B cell (primary cell): Measurements from ENCODE around the gene ZNF597. TPM values are rescaled to one million over a fixed set of nuclear protein-coding genes. Genes with fewer than 3 reads are reported as not detected.

Experiments
- ATAC-seq: fragments of 200-7000 bp; cut with Tn5 transposase; one replicate; pipeline ENCODE4 v1.10.0; 2021; ENCODE audit warnings: low read depth, mild to moderate bottlenecking, moderate number of reproducible peaks, moderate library complexity
- CTCF ChIA-PET: fragments of 350-600 bp; sonication (Branson Sonifier 250); formaldehyde crosslinking; loops from one replicate; lab custom pipeline; 2021; ENCODE audit warnings: antibody characterized with exemption, inconsistent platforms; lab: Charles Lee
- POLR2A ChIA-PET: fragments of 350-600 bp; sonication (Branson Sonifier 250); formaldehyde crosslinking; loops from one replicate; lab custom pipeline; 2021; ENCODE audit warnings: antibody characterized with exemption; lab: Charles Lee
- DNase-seq: peaks from one replicate; pipeline ENCODE4 v3.0.0; 2013
- H2AFZ ChIP-seq: 2 replicates; pipeline ENCODE4 v1.6.1; 2012; ENCODE audit warnings: mild to moderate bottlenecking, low read depth, low read length; ENCODE audit not compliant: insufficient read depth, poor library complexity, severe bottlenecking
- H3K27ac ChIP-seq, 2 donors: 1 replicate in 1 of 2; 2 replicates in 1 of 2; pipeline ENCODE4 v1.5.1; 2012 to 2013; ENCODE audit warnings: low read length in 2 of 2, mild to moderate bottlenecking in 2 of 2, moderate library complexity in 1 of 2
- H3K27me3 ChIP-seq, 4 experiments: fragments of 200-600 bp in 1 of 4; sonication (generic) in 1 of 4; replicated peaks in 1 of 4; 1 replicate in 2 of 4; 2 replicates in 2 of 4; pipeline versions ENCODE4 v1.6.1 to v1.7.0; 2013 to 2016; ENCODE audit warnings: low read length in 3 of 4, mild to moderate bottlenecking in 2 of 4, mixed read lengths in 1 of 4, moderate library complexity in 1 of 4; ENCODE audit not compliant: insufficient read depth in 4 of 4, control insufficient read depth in 3 of 4; ENCODE audit errors: control extremely low read depth in 1 of 4
- H3K36me3 ChIP-seq, 2 experiments: replicated peaks in 1 of 2; 1 replicate in 1 of 2; 2 replicates in 1 of 2; pipeline versions ENCODE4 v1.6.1 to v1.7.1; 2013; ENCODE audit warnings: low read length in 1 of 2; ENCODE audit not compliant: insufficient read depth in 2 of 2, control insufficient read depth in 1 of 2; ENCODE audit errors: control extremely low read depth in 1 of 2, extremely low read depth in 1 of 2
- H3K4me1 ChIP-seq, 2 donors: fragments of 200-600 bp in 1 of 2; sonication (generic) in 1 of 2; 1 replicate in 1 of 2; 2 replicates in 1 of 2; pipeline versions ENCODE4 v1.5.1 to v1.6.1; 2013 to 2017; ENCODE audit warnings: low read length in 2 of 2; ENCODE audit not compliant: control insufficient read depth in 2 of 2, insufficient read depth in 2 of 2
- H3K4me2 ChIP-seq: replicated peaks from 2 replicates; pipeline ENCODE3; 2012; ENCODE audit warnings: mild to moderate bottlenecking, low read depth, low read length; ENCODE audit not compliant: poor library complexity, severe bottlenecking
- H3K4me3 ChIP-seq, 5 experiments: fragments of 200-600 bp in 1 of 5; sonication (generic) in 1 of 5; 1 replicate in 3 of 5; 2 replicates in 2 of 5; pipeline versions ENCODE4 v1.5.1 to v1.7.0; 2011 to 2016; ENCODE audit warnings: low read length in 4 of 5, mild to moderate bottlenecking in 4 of 5, low read depth in 2 of 5, control low read depth in 1 of 5, moderate library complexity in 1 of 5; ENCODE audit not compliant: insufficient read depth in 1 of 5; ENCODE audit errors: control extremely low read depth in 1 of 5, extremely low read depth in 1 of 5
- H3K79me2 ChIP-seq: fragments of 200-600 bp; sonication (generic); one replicate; pipeline ENCODE4 v1.6.0; 2016; ENCODE audit warnings: low read length; ENCODE audit not compliant: control insufficient read depth, insufficient read depth
- H3K9ac ChIP-seq: fragments of 200-600 bp; sonication (generic); 2 replicates; pipeline ENCODE4 v1.6.1; 2017; ENCODE audit warnings: mild to moderate bottlenecking, low read length, moderate library complexity
- H3K9me3 ChIP-seq, 3 donors: one replicate each; pipeline versions ENCODE4 v1.6.1 to v1.7.1; 2013; ENCODE audit warnings: low read length in 2 of 3; ENCODE audit not compliant: control insufficient read depth in 2 of 3, insufficient read depth in 1 of 3; ENCODE audit errors: control extremely low read depth in 1 of 3
- H4K20me1 ChIP-seq: 2 replicates; pipeline ENCODE4 v1.6.0; 2012; ENCODE audit warnings: mild to moderate bottlenecking, low read length; ENCODE audit not compliant: insufficient read depth, control insufficient read depth, poor library complexity, severe bottlenecking
- H3K27ac Mint-ChIP-seq: one replicate; pipeline ENCODE4 v1.8.0; 2021; ENCODE audit warnings: mixed read lengths
- H3K27me3 Mint-ChIP-seq: one replicate; pipeline ENCODE4 v1.8.0; 2021; ENCODE audit warnings: mixed read lengths
- H3K4me1 Mint-ChIP-seq: one replicate; pipeline ENCODE4 v1.8.0; 2021; ENCODE audit warnings: mixed read lengths
- H3K4me3 Mint-ChIP-seq: one replicate; pipeline ENCODE4 v1.8.0; 2021; ENCODE audit warnings: mixed read lengths
- H3K9me3 Mint-ChIP-seq: one replicate; pipeline ENCODE4 v1.8.0; 2022; ENCODE audit warnings: mixed read lengths; ENCODE audit not compliant: insufficient read depth
- EZH2 ChIP-seq: IDR thresholded peaks from 2 replicates; pipeline ENCODE4 v1.6.1; 2012; ENCODE audit warnings: borderline replicate concordance, low read depth, mild to moderate bottlenecking, moderate library complexity, low read length; ENCODE audit not compliant: insufficient read depth, poor library complexity, severe bottlenecking
- WGBS: methylation state at CpG from one replicate; pipeline ENCODE4 v1.1.5; 2013; ENCODE audit warnings: missing lambda C conversion rate; ENCODE audit not compliant: insufficient coverage; 5-methylcytosine and 5-hydroxymethylcytosine counted together
- intact Hi-C: fragments of 100-400 bp; cut with micrococcal nuclease; formaldehyde crosslinking; loops from one replicate; pipeline ENCODE4 v1.10.0; 2022
- polyA plus RNA-seq: library from polyadenylated mRNA; depleted of rRNA; stranded (reverse); fragments of >200 nt; gene quantifications from 2 replicates; pipeline ENCODE4 v1.2.3, GENCODE V29; 2012
- total RNA-seq, 2 donors: library from RNA; stranded (reverse); fragments of 120-200 nt in 1 of 2; gene quantifications; 1 replicate in 1 of 2; 2 replicates in 1 of 2; pipeline versions ENCODE4 v1.2.3 to v1.2.4, GENCODE V29; 2013 to 2022
- TF ChIP-seq, protein P1 (sequence below): fragments of 200-600 bp; IDR thresholded peaks from one replicate; pipeline ENCODE4 v1.8.0; 2022; ENCODE audit warnings: antibody characterized with exemption, mild to moderate bottlenecking

The ZNF597 gene
- total and polyA plus RNA-seq, 2 donors (not counting 1 experiment from before 2014, with no cell fraction given), result 1.3 to 5.0 TPM

DNA sequence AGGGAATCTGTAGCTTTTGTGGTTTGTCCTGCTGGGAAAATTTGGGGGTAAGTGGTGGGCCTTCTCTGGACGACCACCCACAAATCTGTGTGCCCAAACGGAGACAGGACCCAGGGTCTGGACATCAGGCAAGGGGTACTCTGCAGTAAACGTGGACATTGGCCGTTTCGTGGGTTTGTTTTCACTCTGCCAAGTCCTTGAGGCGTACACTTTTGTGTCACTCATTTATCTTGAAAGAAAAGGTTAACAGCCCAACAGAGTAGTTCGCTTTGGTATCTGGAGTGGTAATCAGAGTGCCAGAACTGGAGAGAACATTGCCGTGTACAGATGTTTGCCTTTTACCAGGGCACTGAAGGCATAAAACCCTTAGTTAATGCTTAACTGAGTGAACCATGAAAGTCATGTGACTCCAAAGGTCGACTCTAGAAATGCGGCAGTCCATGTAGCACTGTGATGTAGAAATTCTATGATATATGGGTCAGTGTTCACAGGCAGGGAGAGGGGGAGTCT, 15.6 kb upstream of the ZNF597 start:
- WGBS, result 18% methylated on average over 10 of the region's 10 CpGs
- Mint-ChIP-seq H3K4me1 (peaks cover 54% of the 10 kb centered on the region), H3K27ac (peak overlapping the region; percentile 89), H3K9me3 (no peaks in the 10 kb centered on the region), H3K27me3 (no peaks in the 10 kb centered on the region), H3K4me3 (peak overlapping the region; percentile 92)
- H3K27me3 ChIP-seq, result no peaks in the 10 kb centered on the region
- intact Hi-C loops, result loop anchor here (1.0 to 5.0 kb wide), 4 partner anchors 153 to 813 kb away; partner anchors contain the start of genes SLX4 and TFAP4
- peak overlapping the region; percentile 89 for H3K9ac ChIP-seq
- H4K20me1 ChIP-seq, result peaks cover 31% of the 10 kb centered on the region
- no peak for ATAC-seq
- H3K27ac ChIP-seq, result peak overlapping the region; percentile 49 to 95
- H3K4me2 ChIP-seq, result peak overlapping the region; percentile 93
- peak; percentile 38 for DNase-seq
- no peaks in the 10 kb centered on the region for H3K36me3 ChIP-seq
- H2AFZ ChIP-seq, result peak overlapping the region; percentile 92
- peaks cover 28 to 39% of the 10 kb centered on the region in 2 donors for H3K4me1 ChIP-seq
- no peaks in the 10 kb centered on the region for H3K9me3 ChIP-seq
- POLR2A ChIA-PET, result interaction anchor here (0.6 kb wide), 1 partner anchor 69 kb away, joined by 3 read pairs; no protein-coding TSS in a partner anchor
- H3K4me3 ChIP-seq, result peak overlapping the region; percentile 34 to 86 (median 73)
- CTCF ChIA-PET, result interaction anchor here (0.7 to 1.1 kb wide), 2 partner anchors 58 to 192 kb away, joined by 4 to 6 read pairs; partner anchors contain the start of genes ZNF174 and ZSCAN32
- peaks cover 70% of the 10 kb centered on the region for H3K79me2 ChIP-seq
- TF ChIP-seq EZH2, result no peak
- TF ChIP-seq, protein P1, sequence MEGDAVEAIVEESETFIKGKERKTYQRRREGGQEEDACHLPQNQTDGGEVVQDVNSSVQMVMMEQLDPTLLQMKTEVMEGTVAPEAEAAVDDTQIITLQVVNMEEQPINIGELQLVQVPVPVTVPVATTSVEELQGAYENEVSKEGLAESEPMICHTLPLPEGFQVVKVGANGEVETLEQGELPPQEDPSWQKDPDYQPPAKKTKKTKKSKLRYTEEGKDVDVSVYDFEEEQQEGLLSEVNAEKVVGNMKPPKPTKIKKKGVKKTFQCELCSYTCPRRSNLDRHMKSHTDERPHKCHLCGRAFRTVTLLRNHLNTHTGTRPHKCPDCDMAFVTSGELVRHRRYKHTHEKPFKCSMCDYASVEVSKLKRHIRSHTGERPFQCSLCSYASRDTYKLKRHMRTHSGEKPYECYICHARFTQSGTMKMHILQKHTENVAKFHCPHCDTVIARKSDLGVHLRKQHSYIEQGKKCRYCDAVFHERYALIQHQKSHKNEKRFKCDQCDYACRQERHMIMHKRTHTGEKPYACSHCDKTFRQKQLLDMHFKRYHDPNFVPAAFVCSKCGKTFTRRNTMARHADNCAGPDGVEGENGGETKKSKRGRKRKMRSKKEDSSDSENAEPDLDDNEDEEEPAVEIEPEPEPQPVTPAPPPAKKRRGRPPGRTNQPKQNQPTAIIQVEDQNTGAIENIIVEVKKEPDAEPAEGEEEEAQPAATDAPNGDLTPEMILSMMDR, result no peak

DNA sequence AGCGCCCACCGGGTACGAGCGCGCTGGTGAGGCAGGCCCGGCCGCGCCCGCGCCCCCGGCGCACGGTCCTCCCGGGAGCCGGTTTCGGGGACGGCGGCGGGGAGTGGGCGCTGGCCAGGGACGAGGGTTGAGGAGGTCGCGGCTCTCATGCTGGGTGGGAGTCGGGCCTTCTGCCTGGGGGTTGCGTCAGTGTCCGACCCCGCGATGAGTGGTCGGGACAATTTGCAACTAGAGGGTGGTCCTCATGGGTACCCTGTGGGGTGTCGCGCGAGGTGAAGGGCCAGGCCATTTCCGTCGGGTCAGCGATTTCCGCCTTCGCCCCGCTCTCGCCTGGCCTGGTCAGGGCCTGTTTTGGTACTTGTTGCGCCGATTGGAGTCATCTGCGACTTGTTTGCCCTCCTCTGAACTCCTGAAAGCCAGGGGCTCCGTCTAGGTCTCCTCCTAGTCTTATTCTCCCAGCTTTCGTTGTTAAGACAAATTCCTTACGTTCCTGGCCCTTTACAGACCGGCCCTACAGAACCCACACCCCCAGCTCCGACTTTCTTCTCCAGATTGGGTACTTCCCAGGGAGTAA, 15.1 kb upstream of the ZNF597 start:
- Histone ChIP-seq H3K79me2 (peaks cover 65% of the 10 kb centered on the region), H3K4me2 (peak overlapping the region; percentile 93), H3K4me1 (peaks cover 28 to 39% of the 10 kb centered on the region in 2 donors), H3K36me3 (no peaks in the 10 kb centered on the region), H2AFZ (peak overlapping the region; percentile 92), H3K9me3 (no peaks in the 10 kb centered on the region), H3K27me3 (no peaks in the 10 kb centered on the region), H4K20me1 (peaks cover 29% of the 10 kb centered on the region), H3K9ac (peak overlapping the region; percentile 89), H3K27ac (peak overlapping the region; percentile 49 to 95), H3K4me3 (peak overlapping the region; percentile 34 to 86 (median 73))
- ChIA-PET CTCF (interaction anchor here (0.7 to 1.1 kb wide), 2 partner anchors 57 to 191 kb away, joined by 4 to 6 read pairs; partner anchors contain the start of genes ZNF174 and ZSCAN32), POLR2A (interaction anchor here (1.5 kb wide), 1 partner anchor 57 kb away, joined by 12 read pairs; the partner anchor contains the start of genes ZNF174 and ZSCAN32)
- H3K27ac Mint-ChIP-seq, result peak overlapping the region; percentile 89
- no peak for TF ChIP-seq EZH2
- TF ChIP-seq, protein P1, result peak; percentile 1
- DNase-seq, result no peak
- WGBS, result under 1% methylated on average over 44 of the region's 47 CpGs
- H3K27me3 Mint-ChIP-seq, result no peaks in the 10 kb centered on the region
- peak overlapping the region; percentile 92 for H3K4me3 Mint-ChIP-seq
- ATAC-seq, result no peak
- no peaks in the 10 kb centered on the region for H3K9me3 Mint-ChIP-seq
- intact Hi-C loops, result loop anchor here (1.0 to 5.0 kb wide), 4 partner anchors 154 to 814 kb away; partner anchors contain the start of genes SLX4 and TFAP4
- peaks cover 51% of the 10 kb centered on the region for H3K4me1 Mint-ChIP-seq
